Islet precursor cell (in vitro differentiated cells): ENCODE results near the gene PTPRD.

ENCODE experiments used
- DNase-seq: peaks from one replicate; pipeline ENCODE4 v3.0.0-alpha.2; 2018

PTPRD gene

GRCh38 chr9:10260501-10260900, 352.3 kb downstream of the PTPRD start:
- no peak for DNase-seq

- no peak for DNase-seq
These were observed 353.1 kb downstream of the PTPRD start for GRCh38 chr9:10259668-10260067.

GRCh38 chr9:10255758-10256157, 357.0 kb downstream of the PTPRD start:
- no peak for DNase-seq

GRCh38 chr9:10254338-10254737, 358.5 kb downstream of the PTPRD start:
- DNase-seq: no peak

GRCh38 chr9:10253341-10253740, 359.5 kb downstream of the PTPRD start:
- no peak for DNase-seq

GRCh38 chr9:10252174-10252573, 360.6 kb downstream of the PTPRD start:
- DNase-seq: no peak

- no peak for DNase-seq
These were observed 361.3 kb downstream of the PTPRD start for GRCh38 chr9:10251490-10251889.

GRCh38 chr9:10250219-10250618, 362.6 kb downstream of the PTPRD start:
- no peak for DNase-seq

- DNase-seq: no peak
These were observed 363.9 kb downstream of the PTPRD start for GRCh38 chr9:10248890-10249289.

- DNase-seq: no peak
These were observed 370.5 kb downstream of the PTPRD start for GRCh38 chr9:10242255-10242654.

GRCh38 chr9:10238087-10238486, 374.7 kb downstream of the PTPRD start:
- no peak for DNase-seq

GRCh38 chr9:10237584-10237983, 375.2 kb downstream of the PTPRD start:
- DNase-seq: no peak

- DNase-seq: no peak
These were observed 376.6 kb downstream of the PTPRD start for GRCh38 chr9:10236161-10236560.

- DNase-seq: no peak
These were observed 377.4 kb downstream of the PTPRD start for GRCh38 chr9:10235376-10235775.

GRCh38 chr9:10232352-10232930, 380.4 kb downstream of the PTPRD start:
- DNase-seq: no peak

GRCh38 chr9:10230512-10230911, 382.3 kb downstream of the PTPRD start:
- no peak for DNase-seq

- no peak for DNase-seq
These were observed 384.7 kb downstream of the PTPRD start for GRCh38 chr9:10228082-10228481.

- DNase-seq: no peak
These were observed 385.8 kb downstream of the PTPRD start for GRCh38 chr9:10226996-10227395.

GRCh38 chr9:10212702-10213101, 400.1 kb downstream of the PTPRD start:
- no peak for DNase-seq

- no peak for DNase-seq
These were observed 404.1 kb downstream of the PTPRD start for GRCh38 chr9:10208691-10209069.

- no peak for DNase-seq
These were observed 408.5 kb downstream of the PTPRD start for GRCh38 chr9:10204276-10204675.

- no peak for DNase-seq
These were observed 439.2 kb downstream of the PTPRD start for GRCh38 chr9:10173561-10173960.

- DNase-seq: no peak
These were observed 440.3 kb downstream of the PTPRD start for GRCh38 chr9:10172476-10172875.

- DNase-seq: no peak
These were observed 444.6 kb downstream of the PTPRD start for GRCh38 chr9:10168241-10168640.

GRCh38 chr9:10148796-10149195, 464.0 kb downstream of the PTPRD start:
- no peak for DNase-seq
